GM21717 (cell line): ENCODE measurements around the gene RTN3.
"Not testable (repeated sequence)": the region's sequence is repeated elsewhere in the genome, so short reads cannot be mapped to it uniquely, and the experiment has no call there.

Source experiments
- ATAC-seq: cut with Tn5 transposase; IDR thresholded peaks from one replicate; pipeline ENCODE4 v1.9.1; 2021; ENCODE audit warnings: mild to moderate bottlenecking, moderate library complexity; ENCODE audit not compliant: unreplicated experiment

Gene RTN3

GRCh38 chr11:63681321-63682065, at the start of gene RTN3:
Gene RTN3, plus strand, starts transcription at chr11:63681500. Its CDS starts 137 bp downstream, at chr11:63681637.
- peak; percentile 81 for ATAC-seq

- ATAC-seq, result no peak
These were observed 45.4 kb upstream of the RTN3 start for GRCh38 chr11:63635762-63636465.

- not testable (repeated sequence) for ATAC-seq
These were observed 42.9 kb upstream of the RTN3 start for GRCh38 chr11:63638436-63638835.

GRCh38 chr11:63639199-63639832, 42.0 kb upstream of the RTN3 start:
- no peak for ATAC-seq

GRCh38 chr11:63641727-63642126, 39.6 kb upstream of the RTN3 start:
- ATAC-seq, result no peak

- ATAC-seq, result no peak
These were observed 38.1 kb upstream of the RTN3 start for GRCh38 chr11:63643205-63643604.

- ATAC-seq, result no peak
These were observed 28.6 kb upstream of the RTN3 start for GRCh38 chr11:63652671-63653070.

- ATAC-seq, result no peak
These were observed 20.3 kb upstream of the RTN3 start for GRCh38 chr11:63660972-63661371.

GRCh38 chr11:63663809-63664208, 17.5 kb upstream of the RTN3 start:
- ATAC-seq, result no peak

GRCh38 chr11:63666874-63667273, 14.4 kb upstream of the RTN3 start:
- ATAC-seq, result no peak

GRCh38 chr11:63667995-63668795, 13.1 kb upstream of the RTN3 start:
- no peak for ATAC-seq

GRCh38 chr11:63670096-63670432, 11.2 kb upstream of the RTN3 start:
- ATAC-seq, result no peak

- peak; percentile 37 for ATAC-seq
These were observed 10.6 kb upstream of the RTN3 start for GRCh38 chr11:63670433-63671321.

GRCh38 chr11:63671322-63672155, 9.8 kb upstream of the RTN3 start, which contains the start of gene ATL3:
Gene ATL3, minus strand, starts transcription at chr11:63671376. Its CDS starts 41 bp downstream, at chr11:63671335.
- peak; percentile 86 for ATAC-seq

GRCh38 chr11:63672156-63672463, 9.2 kb upstream of the RTN3 start:
- no peak for ATAC-seq

GRCh38 chr11:63672936-63673539, 8.3 kb upstream of the RTN3 start:
- ATAC-seq, result no peak

GRCh38 chr11:63673579-63673978, 7.7 kb upstream of the RTN3 start:
- no peak for ATAC-seq

- peak; percentile 6 for ATAC-seq
These were observed 423 bp upstream of the RTN3 start for GRCh38 chr11:63680834-63681320.
